Thyroid gland (tissue), 4 donors: ENCODE measurements around the gene DCAF8.

ENCODE experiments used
- CTCF ChIP-seq, 6 experiments: fragments of 200-600 bp in 3 of 6; fragments of 450-650 bp in 3 of 6; sonication (generic) in 3 of 6; IDR thresholded peaks; one replicate each; pipeline ENCODE4 v1.5.1; 2016 to 2019; ENCODE audit warnings: antibody characterized with exemption in 6 of 6, mild to moderate bottlenecking in 2 of 6, inconsistent platforms in 1 of 6, moderate library complexity in 1 of 6
- POLR2A ChIP-seq, 2 donors: fragments of 450-650 bp; IDR thresholded peaks; one replicate each; pipeline ENCODE4 v1.6.1; 2017; ENCODE audit warnings: antibody characterized with exemption in 2 of 2, mild to moderate bottlenecking in 2 of 2, moderate library complexity in 1 of 2

GRCh38 chr1:160207771-160208556 lies 54.4 kb downstream of the DCAF8 start:
- TF ChIP-seq CTCF (IDR thresholded peaks at IDR 0.05) (no peak), POLR2A (IDR thresholded peaks at IDR 0.05) (no peak)
